Sigmoid colon (tissue), 4 donors: Measurements from ENCODE around the gene KIAA1217.

ENCODE experiments used
- CTCF ChIP-seq, 4 experiments: fragments of 450-650 bp in 3 of 4; fragments of 200-600 bp in 1 of 4; IDR thresholded peaks; one replicate each; pipeline ENCODE4 v1.5.1; 2016 to 2019; ENCODE audit warnings: antibody characterized with exemption in 4 of 4, mild to moderate bottlenecking in 3 of 4, moderate library complexity in 2 of 4
- EP300 ChIP-seq, 4 donors: sonication (generic); formaldehyde crosslinking; IDR thresholded peaks; one replicate each; pipeline ENCODE4 v1.6.1; 2017; ENCODE audit warnings: antibody characterized with exemption in 4 of 4
- POLR2A ChIP-seq, 2 donors: fragments of 450-650 bp; IDR thresholded peaks; one replicate each; pipeline ENCODE4 v1.6.1; 2016; ENCODE audit warnings: antibody characterized with exemption in 2 of 2, mild to moderate bottlenecking in 2 of 2, moderate library complexity in 2 of 2
- POLR2AphosphoS5 ChIP-seq, 4 donors: sonication (generic); formaldehyde crosslinking; IDR thresholded peaks; one replicate each; pipeline ENCODE4 v1.6.1; 2017; ENCODE audit warnings: antibody characterized with exemption in 4 of 4

- TF ChIP-seq POLR2A (IDR thresholded peaks at IDR 0.05) (no peak), EP300 (IDR thresholded peaks at IDR 0.05) (no peak), CTCF (IDR thresholded peaks at IDR 0.05) (no peak), POLR2AphosphoS5 (IDR thresholded peaks at IDR 0.05) (no peak)
Observed at GRCh38 chr10:24541239-24541753, 332.4 kb downstream of the KIAA1217 start.
